NCI-H2029 (cell line): ENCODE measurements around the gene RAD51B.
"Not testable (repeated sequence)": the region's sequence is repeated elsewhere in the genome, so short reads cannot be mapped to it uniquely, and the experiment has no call there.

Experiments
- DNase-seq: peaks from one replicate; lab custom pipeline; 2025; lab: John Stamatoyannopoulos, UW

The RAD51B gene

DNA sequence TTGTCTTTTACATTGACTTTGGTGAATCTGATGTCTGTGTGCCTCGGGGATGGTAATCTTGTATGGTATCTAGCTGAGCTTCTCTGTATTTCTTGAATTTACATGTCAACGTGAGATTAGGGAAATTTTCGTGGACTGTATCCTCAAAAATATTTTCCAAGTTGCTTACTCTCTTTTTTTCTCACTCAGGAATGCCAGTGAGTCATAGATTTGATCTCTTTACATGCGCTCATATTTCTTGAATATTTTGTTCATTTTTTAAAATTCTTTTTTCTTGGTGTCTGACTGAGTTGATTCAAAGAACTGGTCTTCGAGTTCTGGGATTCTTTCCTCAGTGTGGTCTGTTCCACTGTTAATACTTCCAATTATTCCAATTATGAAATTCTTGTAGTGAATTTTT is 207.7 kb downstream of the RAD51B start:
- no peak for DNase-seq

DNA sequence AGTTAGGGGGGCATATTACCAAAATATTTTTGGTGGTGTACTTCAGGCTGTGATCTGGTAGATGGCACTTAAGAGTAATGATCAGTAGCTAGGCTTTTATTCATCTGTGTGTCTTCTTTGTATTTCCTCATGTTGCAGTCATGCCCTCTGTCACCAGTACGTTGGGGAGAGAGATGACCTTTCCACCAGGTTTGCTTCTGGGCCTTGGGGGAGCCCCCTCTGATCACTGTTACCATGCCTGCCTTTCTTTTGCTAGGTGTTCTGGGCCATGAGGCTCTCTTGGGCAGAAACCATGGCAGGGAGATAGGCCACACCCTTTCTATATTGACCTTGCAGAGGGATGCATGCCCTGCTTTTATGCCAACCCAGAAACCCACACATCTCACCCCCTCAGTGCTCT is 208.5 kb downstream of the RAD51B start:
- no peak for DNase-seq

GRCh38 chr14:68031011-68031410 is 211.4 kb downstream of the RAD51B start:
- DNase-seq, result not testable (repeated sequence)

DNA sequence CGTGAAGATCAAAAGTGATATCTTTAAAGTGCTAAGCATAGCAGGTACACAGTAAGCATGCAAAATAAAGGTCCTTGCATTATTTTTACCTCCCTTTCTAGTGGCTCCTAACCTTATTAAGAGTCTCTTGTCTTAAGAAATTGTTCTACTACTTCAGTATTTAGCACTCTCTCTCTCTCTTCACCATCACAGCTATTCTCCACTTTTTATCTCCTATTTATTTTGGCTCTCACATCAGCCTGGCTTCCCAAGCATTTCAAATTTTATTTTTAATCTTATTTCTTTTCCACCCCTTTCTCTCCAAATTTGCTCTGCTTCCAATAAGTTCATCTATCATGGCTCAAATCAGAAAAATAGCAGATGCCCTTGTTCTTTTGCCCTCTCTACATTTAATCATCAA is 212.6 kb downstream of the RAD51B start:
- DNase-seq, result no peak

- DNase-seq, result no peak
Observed at GRCh38 chr14:68033336-68033932, 213.9 kb downstream of the RAD51B start.

GRCh38 chr14:68034896-68035295 is 215.3 kb downstream of the RAD51B start:
- DNase-seq, result no peak

DNA sequence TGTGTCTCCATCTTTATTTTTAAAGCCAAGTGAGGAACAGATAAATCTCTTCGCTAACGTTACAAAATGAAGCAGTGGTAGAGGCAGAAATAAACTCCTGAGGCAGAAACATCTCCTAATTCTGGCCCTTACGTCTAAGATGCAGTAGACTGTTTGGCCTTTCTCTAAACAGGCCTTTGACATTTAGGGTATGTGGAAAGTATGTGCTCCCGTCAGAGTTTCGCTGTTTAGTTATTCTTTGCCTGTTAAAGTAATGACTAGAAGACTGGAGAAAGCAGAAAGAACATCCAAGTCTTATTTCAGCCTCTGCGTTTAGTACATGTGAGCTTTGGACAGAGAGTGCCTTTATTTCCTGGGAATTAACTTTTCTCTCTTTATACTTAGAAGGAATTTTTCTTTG is 216.6 kb downstream of the RAD51B start:
- no peak for DNase-seq

DNA sequence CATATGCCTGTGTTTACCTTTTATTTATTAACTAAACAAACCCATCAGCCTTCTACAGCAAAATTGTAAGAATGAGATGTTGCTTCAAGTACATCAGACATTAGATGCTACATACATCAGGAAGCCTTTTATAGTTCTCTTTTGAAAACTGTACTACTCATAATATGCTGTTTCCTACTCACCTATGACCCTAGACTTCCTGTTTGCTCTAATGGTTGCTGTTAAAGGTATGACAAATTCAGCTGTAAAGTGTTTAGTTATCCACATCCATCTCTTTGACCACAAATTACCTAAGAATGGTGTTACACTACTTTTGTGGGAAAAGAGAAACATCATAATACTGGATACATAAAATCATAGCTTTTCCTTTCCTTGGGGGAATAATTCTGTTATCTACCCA is 220.0 kb downstream of the RAD51B start:
- no peak for DNase-seq

- no peak for DNase-seq
Observed at GRCh38 chr14:68040633-68041369, 221.2 kb downstream of the RAD51B start.

DNA sequence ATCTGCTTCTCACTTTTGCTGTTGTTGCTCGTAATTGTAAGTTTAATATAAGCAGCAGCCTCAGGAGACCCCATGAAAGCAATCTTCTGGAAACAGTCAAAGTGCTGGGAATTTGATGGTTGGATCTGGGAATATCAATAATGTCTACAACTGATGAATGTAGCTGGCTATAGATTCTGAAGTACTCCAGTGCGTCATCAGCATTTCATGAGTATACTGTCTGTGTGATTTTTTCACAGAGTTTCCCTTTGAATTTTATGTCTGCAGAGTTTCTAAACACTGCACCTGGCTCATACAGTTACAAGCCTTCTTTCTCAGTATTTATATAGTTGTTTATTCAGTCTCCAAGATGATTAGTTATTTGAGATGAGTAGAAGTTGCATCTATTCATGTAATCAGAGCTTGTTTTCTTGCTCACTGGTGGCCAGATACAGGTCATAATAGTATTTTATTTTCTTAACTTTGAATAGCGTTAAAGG is 222.3 kb downstream of the RAD51B start:
- DNase-seq, result no peak

GRCh38 chr14:68042586-68043210 is 223.1 kb downstream of the RAD51B start:
- DNase-seq, result no peak

GRCh38 chr14:68043752-68044151 is 224.2 kb downstream of the RAD51B start:
- DNase-seq, result no peak

- DNase-seq, result no peak
Observed at GRCh38 chr14:68047906-68048305, 228.3 kb downstream of the RAD51B start.

- not testable (repeated sequence) for DNase-seq
Observed at GRCh38 chr14:68048815-68049214, 229.2 kb downstream of the RAD51B start.

GRCh38 chr14:68050177-68050576 is 230.6 kb downstream of the RAD51B start:
- no peak for DNase-seq

DNA sequence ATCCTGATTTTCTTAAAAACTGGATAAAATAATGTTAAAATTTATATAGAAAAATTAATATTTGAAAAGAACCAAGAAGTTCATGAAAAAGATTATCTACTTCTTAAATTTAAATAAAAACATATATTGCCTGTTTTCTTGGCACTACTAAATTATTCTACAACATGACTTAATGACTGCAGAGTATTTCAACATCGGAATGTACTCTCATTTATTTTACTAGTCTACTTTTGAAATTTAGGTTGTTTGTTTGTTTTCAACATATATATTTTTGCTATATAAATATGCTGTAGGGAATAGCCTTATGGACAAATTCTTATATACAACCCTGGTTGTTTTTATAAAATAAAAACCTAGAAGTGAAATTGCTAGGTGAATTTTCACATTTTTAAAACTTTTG is 231.6 kb downstream of the RAD51B start:
- no peak for DNase-seq

DNA sequence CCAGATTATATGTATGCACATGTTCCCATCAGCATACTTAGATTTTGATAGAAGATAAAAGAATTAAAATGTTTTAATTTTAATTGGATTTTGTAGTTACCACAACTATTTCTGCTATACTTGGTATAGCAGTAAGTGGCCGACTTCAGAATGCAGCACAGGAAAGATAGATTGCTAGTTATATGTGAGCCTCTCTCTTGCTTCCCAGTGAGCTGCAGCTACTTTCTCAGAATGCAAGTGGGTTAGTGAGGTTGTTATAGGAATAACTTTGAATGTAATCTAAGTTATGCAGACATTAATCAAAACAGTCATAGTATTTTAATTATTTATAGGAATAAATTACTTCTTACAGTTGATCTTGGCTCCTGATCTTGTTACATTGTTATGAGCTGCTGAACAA is 240.6 kb downstream of the RAD51B start:
- no peak for DNase-seq

DNA sequence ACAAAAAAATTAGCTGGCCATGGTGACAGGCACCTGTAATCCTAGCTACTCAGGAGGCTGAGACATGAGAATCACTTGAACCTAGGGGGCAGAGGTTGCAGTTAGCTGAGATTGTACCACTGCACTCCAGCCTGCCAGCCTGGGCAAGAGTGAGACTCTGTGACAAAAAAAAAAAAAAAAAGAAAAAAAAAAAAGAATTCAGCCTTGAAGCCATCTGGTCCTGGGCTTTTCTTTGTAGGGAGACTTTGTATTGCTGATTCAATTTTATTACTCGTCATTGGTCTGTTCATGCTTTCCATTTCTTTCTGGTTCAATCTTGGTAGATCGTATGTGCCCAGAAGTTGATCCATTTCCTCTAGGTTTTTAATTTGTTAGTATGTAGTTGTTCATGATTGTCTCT is 243.1 kb downstream of the RAD51B start:
- no peak for DNase-seq

GRCh38 chr14:68065322-68065721 is 245.7 kb downstream of the RAD51B start:
- no peak for DNase-seq

DNA sequence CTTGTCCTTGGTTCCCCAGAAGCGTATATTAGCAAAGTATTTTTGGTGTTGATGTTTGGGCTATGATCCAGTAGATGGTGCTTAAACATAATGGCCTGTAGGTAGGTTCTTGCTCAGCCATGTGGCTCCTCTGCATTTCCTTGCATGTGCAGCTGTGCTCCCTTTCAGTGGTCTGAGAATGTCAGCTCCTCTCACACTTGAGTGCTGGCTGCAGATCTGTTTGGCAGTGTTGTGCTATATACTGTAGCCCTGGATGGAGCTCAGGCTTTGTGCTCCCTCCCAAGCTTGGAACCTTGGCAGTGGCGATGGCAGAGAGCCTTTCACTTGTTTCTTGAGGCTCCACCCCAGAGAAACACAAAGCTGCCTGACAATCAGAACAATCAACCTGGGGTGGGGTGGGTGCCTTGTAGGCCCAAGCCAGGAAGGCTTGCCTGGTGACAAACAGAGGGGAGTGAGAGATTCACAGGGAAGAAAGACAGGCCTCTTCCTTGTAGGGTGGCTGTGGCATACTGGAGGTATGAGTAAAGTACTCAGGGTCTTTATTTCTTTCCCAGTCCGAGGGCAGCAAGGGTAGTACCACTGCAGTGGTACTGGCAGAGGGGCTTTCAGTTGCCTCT is 255.3 kb downstream of the RAD51B start:
- DNase-seq, result no peak

DNA sequence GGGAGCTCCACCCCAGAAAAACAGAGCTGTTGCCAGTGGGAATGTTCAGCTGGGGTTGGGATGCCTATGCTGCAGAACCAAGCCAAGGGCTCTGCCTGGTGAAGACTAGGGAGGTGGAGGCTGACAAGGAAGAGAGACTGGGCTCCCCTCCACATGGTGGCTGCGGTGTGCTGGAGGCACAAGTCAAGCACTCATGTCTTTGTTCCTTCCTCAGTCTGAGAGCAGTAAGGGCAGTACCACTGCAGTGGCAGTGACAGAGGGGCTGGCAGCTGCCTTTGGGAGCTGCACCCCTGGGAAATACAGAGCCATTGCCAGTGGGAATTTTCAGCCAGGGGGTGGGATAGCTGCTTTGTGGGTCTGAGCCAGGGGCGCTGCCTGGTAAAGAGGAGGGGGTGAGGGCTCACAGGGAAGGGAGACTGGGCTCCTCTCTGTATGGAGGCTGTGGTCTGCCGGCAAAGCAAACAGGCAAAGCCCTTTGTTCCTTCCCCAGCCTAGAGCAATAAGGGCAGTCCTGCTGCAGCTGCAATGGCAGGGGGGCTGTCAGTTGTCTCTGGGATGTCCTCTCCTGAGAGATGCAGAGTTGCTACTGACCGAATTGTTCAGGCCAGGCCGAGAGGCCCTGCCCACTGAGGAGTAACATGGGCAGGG is 255.9 kb downstream of the RAD51B start:
- DNase-seq, result no peak

GRCh38 chr14:68076451-68076850 is 256.9 kb downstream of the RAD51B start:
- no peak for DNase-seq
